ENCODE measurements around the gene RABGAP1L. TPM values are rescaled to one million over a fixed set of nuclear protein-coding genes. Genes with fewer than 3 reads are reported as not detected.

The RABGAP1L gene
- total and polyA plus RNA-seq, 2 of the 4 experiments (the other 2 are of a cell fraction): 7.9 to 26.7 TPM

GRCh38 chr1:174274452-174274851, 115.1 kb downstream of the RABGAP1L start:
- Histone ChIP-seq H3K27me3 (ENCODE audit: control insufficient read depth, insufficient read depth, low read length) (no peaks in the 10 kb centered on the region), H3K36me3 (ENCODE audit: control insufficient read depth, insufficient read depth, low read length) (no peaks in the 10 kb centered on the region), H4K20me1 (ENCODE audit: insufficient read depth, low read length) (no peaks in the 10 kb centered on the region), H3K4me1 (ENCODE audit: control insufficient read depth, insufficient read depth, low read length) (no peaks in the 10 kb centered on the region), H3K4me3 (ENCODE audit: insufficient read depth, low read depth, low read length) (no peak overlapping the region), H4K8ac (ENCODE audit: low read depth in 2 of 2, low read length in 2 of 2) (no peak overlapping the region), H2BK120ac (ENCODE audit: low read depth, low read length) (no peak overlapping the region), H3K23ac (ENCODE audit: low read depth, low read length) (no peak overlapping the region), H3K4me2 (ENCODE audit: low read depth, low read length) (no peak overlapping the region), H2AFZ (replicated peaks; ENCODE audit: low read length, poor library complexity) (no peak overlapping the region), H4K91ac (ENCODE audit: insufficient read depth, low read depth, low read length) (no peak overlapping the region), H3K79me1 (ENCODE audit: low read depth in 1 of 2, low read length in 2 of 2) (no peaks in the 10 kb centered on the region), H2BK5ac (ENCODE audit: low read depth, low read length, poor library complexity, severe bottlenecking) (no peak overlapping the region), H3K4ac (ENCODE audit: low read depth, low read length) (no peak overlapping the region), H2AK5ac (ENCODE audit: low read depth, low read length) (no peak overlapping the region), H3K56ac (ENCODE audit: extremely low read depth, insufficient read depth, low read length) (no peak overlapping the region), H2BK20ac (ENCODE audit: low read depth, low read length) (no peak overlapping the region), H4K5ac (ENCODE audit: low read depth, low read length) (no peak overlapping the region), H2BK15ac (ENCODE audit: low read depth, low read length) (no peak overlapping the region), H3K27ac (ENCODE audit: insufficient read depth, low read length) (no peak overlapping the region), H3K9me3 (ENCODE audit: control insufficient read depth, insufficient read depth, low read length) (no peaks in the 10 kb centered on the region), H3K9ac (ENCODE audit: low read depth, low read length) (no peak overlapping the region), H3K9me1 (ENCODE audit: insufficient read depth, low read length) (no peaks in the 10 kb centered on the region), H3K18ac (ENCODE audit: low read depth, low read length) (no peak overlapping the region), H3K14ac (replicated peaks; ENCODE audit: low read depth, low read length) (no peak overlapping the region), H2AK9ac (replicated peaks; ENCODE audit: low read depth, low read length, poor library complexity) (no peak overlapping the region)
- no TSS peak for BruUV-seq (replicated peaks)
- DNase-seq: peak; percentile 70
- in situ Hi-C loops (cut with MboI; ENCODE audit: low sequenced_read_pairs) (loop anchor here (25.0 kb wide), 1 partner anchor 713 kb away; the partner anchor contains the start of gene CACYBP), intact Hi-C loops (cut with micrococcal nuclease) (no loop called here), dilution Hi-C loops (cut with HindIII; ENCODE audit: low sequenced_read_pairs, unreplicated experiment) (loop anchor here (25.0 kb wide), 1 partner anchor 438 kb away; no protein-coding TSS in a partner anchor)
- no CpG with 5 or more reads among the region's 3 CpGs for WGBS, 2 experiments (ENCODE audit: extremely low coverage in 2 of 2, insufficient read length in 1 of 2)
- POLR2A ChIA-PET (ENCODE audit: unreplicated experiment): no interaction called here
- no peak for TF ChIP-seq SMC3 (IDR thresholded peaks at IDR 0.05; ENCODE audit: low read depth, low read length)
- no peak for TF ChIP-seq MAFK (IDR thresholded peaks at IDR 0.05; ENCODE audit: low read depth, low read length)
- TF ChIP-seq NFE2L2 (IDR thresholded peaks at IDR 0.05; ENCODE audit: low read depth, low read length): no peak
- TF ChIP-seq, protein P1, sequence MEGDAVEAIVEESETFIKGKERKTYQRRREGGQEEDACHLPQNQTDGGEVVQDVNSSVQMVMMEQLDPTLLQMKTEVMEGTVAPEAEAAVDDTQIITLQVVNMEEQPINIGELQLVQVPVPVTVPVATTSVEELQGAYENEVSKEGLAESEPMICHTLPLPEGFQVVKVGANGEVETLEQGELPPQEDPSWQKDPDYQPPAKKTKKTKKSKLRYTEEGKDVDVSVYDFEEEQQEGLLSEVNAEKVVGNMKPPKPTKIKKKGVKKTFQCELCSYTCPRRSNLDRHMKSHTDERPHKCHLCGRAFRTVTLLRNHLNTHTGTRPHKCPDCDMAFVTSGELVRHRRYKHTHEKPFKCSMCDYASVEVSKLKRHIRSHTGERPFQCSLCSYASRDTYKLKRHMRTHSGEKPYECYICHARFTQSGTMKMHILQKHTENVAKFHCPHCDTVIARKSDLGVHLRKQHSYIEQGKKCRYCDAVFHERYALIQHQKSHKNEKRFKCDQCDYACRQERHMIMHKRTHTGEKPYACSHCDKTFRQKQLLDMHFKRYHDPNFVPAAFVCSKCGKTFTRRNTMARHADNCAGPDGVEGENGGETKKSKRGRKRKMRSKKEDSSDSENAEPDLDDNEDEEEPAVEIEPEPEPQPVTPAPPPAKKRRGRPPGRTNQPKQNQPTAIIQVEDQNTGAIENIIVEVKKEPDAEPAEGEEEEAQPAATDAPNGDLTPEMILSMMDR (conservative IDR thresholded peaks at IDR 0.05; ENCODE audit: low read depth, low read length): no peak
- no peak for TF ChIP-seq POLR2A (IDR thresholded peaks at IDR 0.05; ENCODE audit: low read depth, low read length)
- peak; percentile 28; the same call in 1 of the 2 replicates for TF ChIP-seq CEBPB (IDR thresholded peaks at IDR 0.05; ENCODE audit: low read depth, low read length)
- TF ChIP-seq, protein P2, sequence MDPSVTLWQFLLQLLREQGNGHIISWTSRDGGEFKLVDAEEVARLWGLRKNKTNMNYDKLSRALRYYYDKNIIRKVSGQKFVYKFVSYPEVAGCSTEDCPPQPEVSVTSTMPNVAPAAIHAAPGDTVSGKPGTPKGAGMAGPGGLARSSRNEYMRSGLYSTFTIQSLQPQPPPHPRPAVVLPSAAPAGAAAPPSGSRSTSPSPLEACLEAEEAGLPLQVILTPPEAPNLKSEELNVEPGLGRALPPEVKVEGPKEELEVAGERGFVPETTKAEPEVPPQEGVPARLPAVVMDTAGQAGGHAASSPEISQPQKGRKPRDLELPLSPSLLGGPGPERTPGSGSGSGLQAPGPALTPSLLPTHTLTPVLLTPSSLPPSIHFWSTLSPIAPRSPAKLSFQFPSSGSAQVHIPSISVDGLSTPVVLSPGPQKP (IDR thresholded peaks at IDR 0.05; ENCODE audit: borderline replicate concordance, low read depth, low read length): no peak
- peak; percentile 88 for ATAC-seq (ENCODE audit: low read depth)
- CTCF ChIA-PET: interaction anchor here (0.6 kb wide), 1 partner anchor 473 kb away, joined by 4 read pairs; no protein-coding TSS in a partner anchor
